Activated CD4-positive, alpha-beta T cell treated with anti-CD3 and anti-CD28 coated beads, Interleukin-2, amount 50 U/mL, for 48 hours (primary cell): ENCODE results near the gene SAMM50.

Experiments used
- DNase-seq, 2 experiments: peaks; one replicate each; pipeline ENCODE4 v3.0.0-alpha.2; 2020

Gene SAMM50

DNA sequence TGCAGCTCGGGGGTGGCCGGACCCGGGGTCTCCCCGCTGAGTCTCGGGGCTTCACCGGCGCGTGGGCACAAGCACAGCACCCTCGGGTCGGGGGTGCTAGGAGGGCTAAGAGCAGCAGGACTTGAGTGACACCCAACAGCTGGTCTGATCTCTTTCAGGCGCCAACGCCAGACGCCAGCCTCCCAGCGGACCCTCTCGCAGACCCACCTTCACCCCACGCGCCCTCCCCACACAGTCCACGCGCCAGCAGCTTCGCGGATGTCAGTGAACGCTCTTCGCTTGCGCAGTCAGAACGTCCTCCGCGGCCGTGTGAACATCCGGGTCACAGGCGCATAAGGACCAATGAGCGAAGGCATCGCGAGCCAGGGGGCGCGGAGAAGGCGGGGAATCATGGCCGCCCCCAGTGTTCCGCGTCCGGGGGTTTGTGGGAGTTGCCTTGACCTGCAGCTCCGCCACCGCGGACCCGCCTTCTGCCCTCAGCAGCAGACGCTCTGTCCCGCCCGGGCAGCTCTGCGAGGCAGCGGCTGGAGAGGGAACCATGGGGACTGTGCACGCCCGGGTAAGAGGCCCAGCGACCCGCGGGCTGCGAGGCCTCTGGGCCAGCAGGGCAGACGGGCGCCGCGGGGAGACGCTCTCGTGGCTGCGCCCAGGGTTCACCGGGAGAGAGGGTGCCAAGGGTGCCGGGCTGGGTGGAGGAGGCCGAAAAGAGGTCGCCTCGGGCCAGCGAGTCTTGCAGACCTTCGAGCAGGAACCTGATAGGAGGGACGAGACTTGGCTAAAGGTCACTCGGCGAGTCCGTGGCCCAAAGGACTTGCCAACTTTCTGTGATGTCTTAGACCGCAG lies at the start of gene SAMM50:
TSS of gene SAMM50 (plus strand) at position 403 of the 843 bp plus-strand sequence. CDS start at position 539, 136 bp downstream.
- peak; percentile 91 to 92 for DNase-seq

DNA sequence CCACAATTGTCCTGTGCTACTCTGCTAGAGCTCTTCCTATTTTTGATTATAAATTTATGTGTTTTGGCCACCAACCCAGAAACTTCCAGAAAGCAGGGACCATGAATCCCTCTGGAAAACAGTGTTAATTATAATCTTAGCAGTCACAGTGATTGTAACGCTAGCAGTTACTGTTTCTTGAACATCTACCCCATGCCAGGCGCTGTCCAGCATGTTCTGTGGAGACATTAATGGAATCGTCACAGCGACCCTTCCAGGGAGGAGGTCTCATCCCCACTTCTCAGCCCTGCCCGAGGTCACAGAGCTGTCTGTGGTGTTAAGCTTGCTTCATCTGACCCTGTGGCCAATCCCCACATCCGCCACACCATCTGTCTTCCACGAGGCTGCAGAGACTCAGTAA lies 49.6 kb upstream of the SAMM50 start:
- no peak for DNase-seq

DNA sequence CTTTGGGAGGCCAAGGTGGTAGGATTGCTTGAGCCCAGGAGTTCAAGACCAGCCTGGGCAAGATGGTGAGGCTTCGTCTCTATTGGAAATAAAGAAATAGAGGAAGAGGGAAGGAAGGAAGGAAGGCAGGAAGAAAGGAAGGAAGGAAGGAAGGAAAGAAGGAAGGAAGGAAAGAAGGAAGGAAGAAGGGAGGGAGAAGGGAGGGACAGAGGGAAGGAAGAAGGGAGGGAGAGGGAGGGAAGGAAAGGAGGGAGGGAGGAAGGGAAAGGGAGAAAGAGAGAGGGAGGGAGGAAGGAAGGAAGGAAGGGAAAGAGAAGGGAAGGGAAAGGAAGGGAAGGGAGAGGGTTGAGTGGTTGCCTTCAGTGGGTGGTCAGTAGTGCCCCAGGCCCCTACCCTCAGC lies 45.5 kb upstream of the SAMM50 start:
- no peak for DNase-seq

DNA sequence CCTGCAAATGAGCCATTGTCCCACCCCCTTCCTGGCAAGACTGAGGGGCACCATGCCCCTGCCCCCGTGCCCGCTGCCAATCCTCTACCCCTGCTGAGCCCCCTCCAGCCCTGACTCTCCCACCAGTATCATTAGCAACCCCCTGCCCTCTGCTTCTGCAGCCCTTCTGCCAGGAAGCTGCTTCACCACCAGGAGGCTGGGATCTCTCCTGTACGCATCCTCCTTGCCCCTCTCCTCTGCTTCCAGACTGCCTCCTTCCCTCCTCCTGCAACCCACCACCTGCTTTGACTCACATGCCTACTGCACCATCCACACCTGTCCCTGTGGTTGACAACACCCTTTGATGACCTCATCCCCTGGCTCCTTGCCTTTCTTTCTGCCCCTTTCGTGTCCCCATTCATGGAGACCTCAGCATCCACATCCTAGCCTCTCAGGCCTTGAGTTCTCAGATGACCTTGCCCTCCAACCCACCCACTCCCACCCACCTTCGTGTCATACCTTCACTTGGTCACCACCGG lies 45.0 kb upstream of the SAMM50 start:
- no peak for DNase-seq

DNA sequence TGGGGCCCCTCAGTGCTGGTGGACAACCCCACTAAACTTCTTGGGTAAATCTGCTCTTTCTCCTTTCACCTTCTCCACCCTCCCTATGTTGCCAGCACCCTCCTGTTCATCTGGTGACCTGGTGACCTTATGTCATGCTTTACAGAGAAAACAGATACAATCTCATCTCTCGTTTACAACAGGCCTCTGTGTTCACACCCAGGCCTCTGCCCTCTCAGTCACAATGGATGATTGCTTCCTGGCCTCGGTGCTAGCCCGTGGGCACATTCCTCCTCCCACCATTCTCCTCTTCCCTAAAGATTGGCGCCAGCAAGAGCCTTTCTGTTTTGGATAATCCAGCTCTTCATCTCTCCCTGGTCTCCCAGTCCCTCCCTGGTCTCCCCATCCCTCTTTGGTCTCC lies 43.9 kb upstream of the SAMM50 start:
- DNase-seq = no peak

DNA sequence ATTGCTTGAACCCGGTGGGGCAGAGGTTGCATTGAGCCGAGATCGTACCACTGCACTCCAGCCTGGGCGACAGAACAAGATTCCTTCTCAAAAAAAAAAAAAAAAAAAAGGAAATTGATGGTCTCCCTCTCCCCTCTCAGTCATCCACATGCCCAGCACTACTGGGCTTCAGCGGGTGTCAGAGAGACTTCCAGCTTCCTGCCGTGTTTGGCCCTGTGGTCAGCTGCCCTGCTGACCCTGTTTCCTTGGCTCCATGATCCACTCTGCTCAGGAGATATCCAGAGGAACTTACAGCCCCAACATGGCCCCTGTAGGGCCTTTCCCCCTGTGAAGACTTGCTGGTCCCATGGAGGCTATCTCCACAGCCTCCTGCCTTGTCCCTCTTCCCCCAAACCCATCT lies 37.7 kb upstream of the SAMM50 start:
- DNase-seq = no peak

DNA sequence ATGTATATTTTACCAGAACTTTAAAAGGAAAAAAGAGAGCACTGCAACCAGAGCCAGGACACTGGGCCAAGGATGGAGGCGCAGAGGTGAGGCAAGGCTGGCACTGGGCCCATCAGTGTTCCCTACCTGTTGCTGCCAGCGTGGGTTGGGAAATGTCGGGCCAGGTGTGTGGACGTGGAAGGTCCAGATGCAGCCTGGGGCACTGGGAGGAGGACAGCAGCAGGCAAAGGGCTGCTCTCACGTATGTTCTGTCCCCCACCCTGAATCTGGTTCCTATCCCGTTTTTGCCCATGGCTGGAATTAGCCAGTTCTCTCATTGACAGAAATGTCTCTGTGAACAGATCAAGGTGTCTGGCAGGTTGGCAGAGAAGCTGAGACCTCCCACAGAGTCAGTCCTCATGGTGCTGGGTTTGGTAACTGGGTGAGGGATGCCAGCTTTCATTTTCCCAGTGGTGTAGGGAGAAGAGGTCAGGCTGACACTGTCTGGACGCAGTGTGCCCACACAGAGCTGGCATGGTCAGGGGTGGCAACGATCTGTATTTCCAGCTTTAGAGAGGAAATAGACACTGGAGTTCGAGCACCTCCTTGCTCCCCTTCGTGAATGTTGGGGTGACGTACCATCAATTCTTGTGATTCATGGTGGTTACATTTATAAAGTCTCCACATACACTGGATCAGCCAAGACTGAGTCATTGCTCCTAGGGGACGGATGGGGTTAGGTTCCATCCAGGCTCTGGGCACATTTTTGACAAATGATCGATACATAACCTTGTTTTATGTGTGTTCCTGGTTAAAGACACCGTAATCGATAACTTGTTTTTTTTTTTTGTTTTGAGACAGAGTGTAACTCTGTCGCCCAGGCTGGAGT lies 35.9 kb upstream of the SAMM50 start:
- no peak for DNase-seq

DNA sequence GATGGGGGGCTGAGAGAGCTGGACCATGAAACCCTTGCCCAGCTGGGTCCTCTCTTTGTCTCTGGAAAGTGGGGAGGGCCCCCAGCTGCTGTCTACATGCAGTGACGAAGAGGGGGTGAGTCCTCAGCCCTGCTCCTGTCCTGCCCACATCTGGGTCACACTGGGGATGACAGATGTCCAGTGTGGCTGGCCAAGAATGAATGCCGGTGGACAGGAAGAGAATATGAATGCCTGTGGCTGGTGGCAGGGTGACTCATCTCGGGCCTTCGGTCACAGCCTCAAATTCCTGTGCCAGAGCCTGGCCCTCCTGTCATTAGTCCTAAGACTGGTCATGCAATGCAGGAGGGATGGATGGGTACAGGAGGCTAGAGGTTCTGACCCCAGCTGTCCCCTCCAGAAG lies 33.9 kb upstream of the SAMM50 start:
- no peak for DNase-seq

DNA sequence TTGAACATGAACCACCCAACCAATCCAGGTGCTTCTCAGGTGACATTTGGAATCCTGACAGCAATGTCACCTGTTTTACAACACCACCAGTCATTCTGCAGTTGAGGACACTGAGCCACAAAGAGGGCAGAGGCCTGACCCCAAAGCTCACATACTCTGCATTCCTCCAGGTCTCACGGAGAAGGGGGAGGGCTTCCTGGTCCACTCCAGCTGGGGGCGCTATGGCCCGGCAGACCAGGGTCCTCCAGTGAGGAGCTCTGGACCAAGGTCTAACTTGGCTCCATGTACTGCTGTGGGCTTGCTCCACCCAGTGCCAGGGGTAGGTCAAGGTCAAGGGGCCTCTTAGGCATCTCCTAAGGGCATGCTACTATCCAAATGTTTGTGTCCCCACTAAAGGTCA lies 33.1 kb upstream of the SAMM50 start:
- DNase-seq = no peak

DNA sequence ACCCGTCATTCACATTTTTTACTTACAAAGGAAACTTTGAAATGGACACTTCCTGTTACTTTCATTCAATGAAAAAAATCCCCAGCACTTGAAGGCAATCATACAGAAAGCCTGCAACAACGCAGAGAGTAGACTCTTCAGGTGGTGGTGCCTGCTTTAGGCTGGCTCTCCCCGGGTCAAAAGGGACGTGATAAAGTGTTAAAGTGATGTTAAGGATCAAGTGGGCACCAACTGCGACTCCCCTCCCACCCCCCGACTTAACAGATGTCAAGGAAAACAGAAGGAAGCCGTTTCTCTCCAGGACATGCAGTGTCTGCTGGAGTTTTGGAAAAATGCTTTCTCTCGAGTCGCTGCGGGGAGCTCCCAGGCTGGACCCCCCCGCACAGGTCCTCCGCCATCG lies 32.1 kb upstream of the SAMM50 start:
- peak in 1 of 2 experiments; percentile 11 for DNase-seq

DNA sequence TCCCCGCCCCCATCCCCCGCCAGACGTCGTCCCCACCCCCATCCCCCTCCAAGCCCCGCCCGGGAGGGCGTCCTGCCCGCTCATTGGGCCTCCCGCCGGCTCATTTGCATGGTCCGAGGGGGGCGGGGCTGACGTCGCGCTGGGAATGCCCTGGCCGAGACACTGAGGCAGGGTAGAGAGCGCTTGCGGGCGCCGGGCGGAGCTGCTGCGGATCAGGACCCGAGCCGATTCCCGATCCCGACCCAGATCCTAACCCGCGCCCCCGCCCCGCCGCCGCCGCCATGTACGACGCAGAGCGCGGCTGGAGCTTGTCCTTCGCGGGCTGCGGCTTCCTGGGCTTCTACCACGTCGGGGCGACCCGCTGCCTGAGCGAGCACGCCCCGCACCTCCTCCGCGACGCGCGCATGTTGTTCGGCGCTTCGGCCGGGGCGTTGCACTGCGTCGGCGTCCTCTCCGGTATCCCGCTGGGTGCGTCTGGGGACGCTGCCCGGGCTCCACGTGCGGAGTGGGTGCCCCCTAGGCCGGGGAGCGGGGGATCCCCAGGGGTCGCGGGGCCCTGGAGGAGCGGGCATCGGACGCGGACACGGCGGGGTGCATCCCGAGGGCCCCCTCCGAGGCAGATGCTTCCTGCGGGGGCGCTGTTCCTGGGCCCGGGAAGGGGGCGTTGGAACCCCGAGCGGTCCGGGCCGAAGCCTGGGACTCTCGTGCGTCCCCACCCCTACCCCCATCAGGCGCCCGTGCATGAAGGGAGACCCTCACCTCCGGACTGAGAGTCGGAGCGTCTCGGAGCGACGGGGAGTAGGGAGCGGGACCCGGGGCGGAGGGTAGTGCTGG lies 31.4 kb upstream of the SAMM50 start, which contains the start of gene PNPLA3:
TSS of gene PNPLA3 (plus strand) at position 175 of the 834 bp plus-strand sequence. CDS start at position 282, 107 bp downstream.
- DNase-seq = peak; percentile 83 to 87

DNA sequence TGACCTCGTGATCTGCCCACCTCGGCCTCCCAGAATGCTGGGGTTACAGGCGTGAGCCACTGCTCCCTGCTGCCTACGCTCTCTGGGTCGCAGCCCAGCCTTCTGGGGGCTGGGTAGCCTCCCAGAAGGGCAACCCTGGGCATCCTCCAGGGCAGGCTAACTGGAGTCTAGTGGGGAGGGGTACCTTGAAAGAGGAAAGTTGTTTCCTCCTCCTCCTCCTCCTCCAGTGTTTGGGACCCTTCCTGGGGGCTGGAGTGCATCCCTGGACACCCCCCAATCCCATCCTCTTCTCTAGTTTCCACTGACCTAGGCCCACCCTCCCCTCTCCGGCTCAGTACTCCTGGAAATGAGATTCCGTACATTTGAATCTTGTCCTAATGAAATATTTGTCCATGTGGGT lies 30.4 kb upstream of the SAMM50 start:
- no peak for DNase-seq

DNA sequence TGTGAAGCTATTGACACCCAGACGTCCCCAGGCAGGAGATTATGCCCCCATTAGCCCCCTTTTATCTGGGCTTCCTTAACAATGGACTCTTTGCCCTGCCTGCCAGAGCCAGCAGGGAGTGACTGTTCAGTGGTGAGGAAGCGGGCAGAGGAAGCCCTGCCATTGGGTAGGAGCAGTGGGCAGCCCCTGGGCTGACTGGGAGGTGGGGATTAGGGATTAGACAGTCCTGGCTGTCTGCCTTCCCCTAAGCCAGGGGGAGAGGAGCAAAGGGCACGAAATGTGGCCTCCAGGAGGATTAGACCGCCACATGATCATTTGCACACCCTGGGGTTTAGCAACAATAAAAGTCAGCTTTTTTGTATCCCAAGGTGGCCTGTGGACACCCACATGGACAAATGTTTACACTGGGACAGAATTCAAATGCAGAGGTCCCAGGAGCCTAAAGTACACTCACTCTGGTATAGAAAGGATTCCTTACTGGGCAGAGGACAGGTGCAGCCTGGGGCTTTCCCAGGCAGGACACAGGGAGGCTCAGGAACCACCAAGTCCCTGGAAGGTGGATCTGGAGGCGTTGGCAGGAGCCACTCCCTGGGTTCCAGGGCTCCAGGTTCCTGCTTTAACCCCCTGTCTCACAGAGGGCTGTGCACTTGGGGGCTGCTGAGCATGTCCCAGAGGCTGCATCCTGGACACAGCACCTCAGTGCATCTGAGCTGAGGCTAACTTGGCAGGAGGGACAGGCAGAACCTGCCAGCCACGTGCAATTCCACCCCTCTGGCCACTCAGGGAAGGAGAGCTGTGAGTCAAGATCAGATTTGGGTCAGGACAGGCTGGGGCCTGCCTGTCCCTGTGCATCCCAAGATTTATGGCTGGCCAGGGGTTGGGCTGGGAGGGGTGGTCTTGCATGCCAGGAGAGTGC lies 29.6 kb upstream of the SAMM50 start:
- no peak for DNase-seq

DNA sequence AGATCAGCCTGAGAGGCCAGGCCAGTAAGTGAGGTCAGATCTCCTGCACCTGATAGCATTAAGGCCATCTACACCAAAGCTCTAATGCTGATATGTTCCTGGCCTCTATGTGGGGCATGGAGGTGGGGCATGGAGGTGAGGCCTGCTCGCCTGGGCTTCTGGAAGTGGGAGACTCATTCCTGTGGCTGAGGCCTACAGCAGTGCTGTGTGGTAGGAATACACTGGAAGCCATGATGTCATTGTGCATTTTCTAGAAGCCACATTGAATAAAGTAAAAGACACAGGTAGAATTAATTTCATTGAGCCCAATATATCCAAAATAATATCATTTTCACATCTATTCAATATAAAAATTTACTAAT lies 28.9 kb upstream of the SAMM50 start:
- no peak for DNase-seq

DNA sequence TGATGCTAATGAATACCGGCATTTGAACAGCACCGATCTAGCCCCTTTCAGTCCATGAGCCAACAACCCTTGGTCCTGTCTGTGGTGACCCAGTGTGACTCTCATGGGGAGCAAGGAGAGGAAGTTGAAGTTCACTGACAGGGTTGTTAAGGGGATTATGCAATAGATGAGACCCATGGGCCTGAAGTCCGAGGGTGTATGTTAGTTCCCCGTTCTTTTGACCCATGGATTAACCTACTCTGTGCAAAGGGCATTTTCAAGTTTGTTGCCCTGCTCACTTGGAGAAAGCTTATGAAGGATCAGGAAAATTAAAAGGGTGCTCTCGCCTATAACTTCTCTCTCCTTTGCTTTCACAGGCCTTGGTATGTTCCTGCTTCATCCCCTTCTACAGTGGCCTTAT lies 26.8 kb upstream of the SAMM50 start:
- no peak for DNase-seq

DNA sequence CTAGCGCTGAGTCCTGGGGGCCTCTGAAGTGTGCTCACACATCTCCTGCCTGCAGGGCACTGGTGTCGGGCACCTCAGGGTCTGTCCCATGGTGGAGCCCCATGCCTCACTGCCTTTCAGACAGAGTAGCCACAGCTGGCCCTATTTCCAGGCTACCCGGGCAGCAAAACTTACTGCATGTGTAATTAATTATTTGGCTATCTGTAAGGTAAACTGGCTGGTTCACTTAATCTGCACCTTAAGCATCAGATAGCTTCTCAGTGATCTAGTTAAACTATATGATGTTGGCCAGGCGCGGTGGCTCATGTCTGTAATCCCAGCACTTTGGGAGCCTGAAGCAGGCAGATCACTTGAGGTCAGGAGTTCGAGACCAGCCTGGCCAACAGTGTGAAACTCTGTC lies 26.3 kb upstream of the SAMM50 start:
- DNase-seq = no peak

DNA sequence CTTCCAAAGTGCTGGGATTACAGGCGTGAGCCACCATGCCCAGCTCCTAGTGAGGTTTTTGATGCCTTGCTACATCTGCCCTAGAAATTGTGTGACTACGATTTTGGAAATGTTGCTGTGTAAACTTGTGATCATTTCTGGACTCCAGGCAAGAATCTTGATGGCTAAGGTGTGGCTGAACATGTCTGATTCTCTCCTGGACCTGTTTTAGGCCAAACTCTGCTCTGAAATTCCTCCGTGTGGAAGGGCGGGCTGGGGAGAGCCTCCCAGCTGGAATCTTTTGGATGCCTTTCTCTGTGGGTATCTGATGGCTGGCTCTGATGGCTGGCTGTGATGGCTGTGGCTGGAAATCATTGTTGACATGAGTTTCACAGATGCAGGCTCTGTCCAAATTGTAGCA lies 23.5 kb upstream of the SAMM50 start:
- no peak for DNase-seq

DNA sequence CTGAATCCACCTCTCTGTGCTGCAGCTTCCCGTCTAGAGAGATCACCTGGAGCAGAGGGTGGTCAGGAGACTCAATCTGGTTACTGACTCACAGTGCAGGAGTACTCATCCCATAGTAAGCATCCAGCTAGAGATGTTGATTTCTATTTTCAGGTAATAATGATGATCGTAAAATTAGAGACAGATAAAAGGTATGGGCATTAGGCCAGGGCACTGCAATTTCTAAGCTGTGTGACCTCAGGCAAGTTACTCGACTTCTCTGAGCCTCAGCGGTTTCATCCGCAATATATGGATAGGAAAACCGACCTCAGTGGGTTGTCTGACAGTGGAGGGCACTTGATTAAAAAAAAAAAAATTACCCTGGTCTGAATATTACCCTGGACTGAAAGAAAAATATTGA lies 13.8 kb upstream of the SAMM50 start:
- no peak for DNase-seq

DNA sequence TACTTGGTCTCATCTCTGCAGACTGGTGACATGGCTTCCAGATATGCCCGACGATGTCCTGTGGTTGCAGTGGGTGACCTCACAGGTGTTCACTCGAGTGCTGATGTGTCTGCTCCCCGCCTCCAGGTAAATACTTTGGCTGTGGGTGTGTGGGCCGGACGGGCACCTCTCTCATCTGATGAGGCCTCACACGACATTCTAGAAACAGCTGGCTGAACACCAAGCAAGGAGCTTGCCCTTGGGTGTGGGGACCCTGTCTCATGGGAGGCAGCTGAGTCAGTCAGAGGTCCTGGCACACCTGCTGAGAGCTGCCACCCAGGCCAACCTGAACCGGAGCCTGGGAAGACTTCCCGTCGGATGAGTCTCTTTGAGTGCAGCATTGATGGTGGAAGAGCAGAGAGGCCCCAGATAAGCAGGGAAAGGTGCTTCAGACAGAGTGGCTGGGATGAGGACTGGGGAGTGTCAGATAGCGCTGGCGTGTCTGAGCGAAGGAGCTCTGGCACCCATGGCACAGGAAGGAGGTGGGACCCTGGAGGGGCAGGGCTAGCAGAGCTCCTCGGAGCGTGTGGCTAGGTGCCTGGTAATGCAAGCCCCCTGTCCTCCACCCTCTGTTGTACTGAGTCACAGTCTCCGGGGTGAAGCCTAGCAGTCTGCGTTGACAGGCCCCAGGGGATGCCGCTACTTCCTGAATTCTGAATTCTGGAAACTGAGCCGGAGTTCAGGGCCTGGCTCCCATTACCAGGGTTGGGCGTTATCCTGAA lies 10.4 kb upstream of the SAMM50 start:
- DNase-seq = no peak

DNA sequence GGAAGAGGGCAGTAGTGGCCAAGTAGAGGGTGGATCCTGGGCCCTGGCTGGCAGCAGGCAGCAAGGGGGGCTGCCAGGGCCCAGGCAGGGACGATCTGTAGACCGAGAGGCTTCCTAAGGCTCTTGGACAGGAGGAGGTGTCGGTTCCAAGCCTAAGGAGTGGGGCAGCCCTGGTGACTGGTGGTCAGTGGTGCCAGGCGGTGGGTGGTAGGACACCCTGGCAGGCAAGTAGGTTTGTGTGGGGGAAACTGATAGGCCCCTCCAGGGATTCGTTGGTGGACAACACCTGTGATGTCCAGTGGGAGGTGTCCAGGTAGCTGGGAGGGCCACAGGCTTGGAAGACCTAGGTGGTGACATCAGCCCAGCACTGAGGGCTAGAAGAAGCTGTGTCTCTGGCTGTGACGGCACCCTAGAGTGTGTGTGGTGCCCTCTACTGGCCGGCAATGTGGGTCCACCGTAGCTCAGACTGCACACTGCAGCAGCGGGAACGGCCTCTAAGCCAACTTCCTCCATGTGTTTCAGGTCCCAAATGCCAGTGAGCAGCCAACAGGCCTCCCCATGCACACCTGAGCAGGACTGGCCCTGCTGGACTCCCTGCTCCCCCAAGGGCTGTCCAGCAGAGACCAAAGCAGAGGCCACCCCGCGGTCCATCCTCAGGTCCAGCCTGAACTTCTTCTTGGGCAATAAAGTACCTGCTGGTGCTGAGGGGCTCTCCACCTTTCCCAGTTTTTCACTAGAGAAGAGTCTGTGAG lies 9.4 kb upstream of the SAMM50 start:
- peak; percentile 78 to 83 for DNase-seq
